ACC112 (cell line): Measurements from ENCODE around the gene ENDOU.

ENCODE experiments used
- H2AFZ ChIP-seq: fragments of 200-600 bp; sonication (generic); one replicate; pipeline ENCODE4 v1.6.0; 2017; ENCODE audit warnings: antibody characterized with exemption, low read length; ENCODE audit not compliant: unreplicated experiment
- H3K27ac ChIP-seq: fragments of 200-600 bp; sonication (generic); 2 replicates; pipeline ENCODE4 v1.5.1; 2014; ENCODE audit warnings: low read depth, mild to moderate bottlenecking, antibody characterized with exemption, low read length, moderate library complexity
- H3K27me3 ChIP-seq: fragments of 200-600 bp; sonication (generic); 2 replicates; pipeline ENCODE4 v1.6.1; 2014; ENCODE audit warnings: mild to moderate bottlenecking, antibody characterized with exemption, low read length, moderate library complexity, mixed read lengths; ENCODE audit not compliant: insufficient read depth
- H3K36me3 ChIP-seq: fragments of 200-600 bp; sonication (generic); 2 replicates; pipeline ENCODE4 v1.6.1; 2016; ENCODE audit warnings: mild to moderate bottlenecking, antibody characterized with exemption, low read length, moderate library complexity, mixed read lengths; ENCODE audit not compliant: insufficient read depth
- H3K4me1 ChIP-seq: fragments of 200-600 bp; sonication (generic); one replicate; pipeline ENCODE4 v1.6.1; 2016; ENCODE audit warnings: low read length, mixed read lengths; ENCODE audit not compliant: insufficient read depth, unreplicated experiment, control insufficient read depth
- H3K4me3 ChIP-seq: fragments of 200-600 bp; sonication (generic); 2 replicates; pipeline ENCODE4 v1.5.1; 2014; ENCODE audit warnings: mild to moderate bottlenecking, low read depth, low read length
- H3K79me2 ChIP-seq: fragments of 200-600 bp; sonication (generic); one replicate; pipeline ENCODE4 v1.6.0; 2016; ENCODE audit warnings: low read length; ENCODE audit not compliant: control insufficient read depth, unreplicated experiment, insufficient read depth

The ENDOU gene

DNA sequence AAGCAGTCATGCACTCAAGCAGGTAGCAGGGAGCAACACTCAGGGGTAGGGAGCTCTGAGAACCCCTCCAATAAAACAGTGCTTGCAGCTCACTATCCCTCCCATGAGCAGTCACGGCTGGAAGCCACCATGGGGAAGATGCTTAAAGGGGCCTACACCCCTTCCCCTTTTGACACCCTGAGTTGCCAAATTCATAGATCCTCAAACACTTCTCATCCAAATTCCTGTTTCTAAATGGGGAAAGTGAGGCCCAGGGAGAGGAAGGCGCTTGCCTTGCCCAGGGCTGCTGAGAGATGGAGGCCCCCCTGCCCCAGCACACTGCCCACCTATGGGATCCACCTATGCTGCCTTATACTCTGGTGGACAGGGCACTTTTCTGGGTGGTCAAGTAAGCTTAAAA lies 7.2 kb upstream of the ENDOU start:
- Histone ChIP-seq H3K79me2 (no peaks in the 10 kb centered on the region), H3K4me3 (no peak overlapping the region), H3K27me3 (no peaks in the 10 kb centered on the region), H2AFZ (no peak overlapping the region), H3K4me1 (peaks cover 17% of the 10 kb centered on the region), H3K27ac (no peak overlapping the region), H3K36me3 (no peaks in the 10 kb centered on the region)

DNA sequence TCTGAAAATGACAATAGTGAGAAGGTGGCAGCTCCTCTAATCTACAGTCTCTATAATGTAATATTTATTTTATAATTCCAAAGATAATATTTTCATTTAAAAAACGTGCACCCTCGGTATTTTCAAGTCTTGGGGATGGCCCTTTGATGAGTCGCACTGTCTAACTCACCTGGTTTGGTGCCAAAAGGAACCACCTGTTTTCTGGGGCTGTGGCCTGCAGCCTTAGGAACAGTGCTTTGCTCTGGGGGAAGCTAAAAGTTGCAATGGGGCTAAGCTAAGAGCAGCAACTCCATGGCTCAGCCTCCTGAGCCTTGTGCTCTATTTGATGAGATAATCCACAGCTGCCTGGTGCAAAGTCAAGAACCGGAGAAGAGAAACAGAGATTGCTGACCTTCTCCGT lies 6.4 kb upstream of the ENDOU start:
- Histone ChIP-seq H3K36me3 (no peaks in the 10 kb centered on the region), H3K4me3 (no peak overlapping the region), H3K79me2 (no peaks in the 10 kb centered on the region), H3K27ac (no peak overlapping the region), H3K27me3 (no peaks in the 10 kb centered on the region), H3K4me1 (peaks cover 10% of the 10 kb centered on the region), H2AFZ (no peak overlapping the region)

- H3K27ac ChIP-seq, result no peak overlapping the region
- H3K36me3 ChIP-seq, result no peaks in the 10 kb centered on the region
- no peaks in the 10 kb centered on the region for H3K79me2 ChIP-seq
- peaks cover 13% of the 10 kb centered on the region for H3K4me1 ChIP-seq
- H3K4me3 ChIP-seq, result no peak overlapping the region
- no peak overlapping the region for H2AFZ ChIP-seq
- H3K27me3 ChIP-seq, result no peaks in the 10 kb centered on the region
These were observed 5.1 kb upstream of the ENDOU start for GRCh38 chr12:47730341-47730744.

DNA sequence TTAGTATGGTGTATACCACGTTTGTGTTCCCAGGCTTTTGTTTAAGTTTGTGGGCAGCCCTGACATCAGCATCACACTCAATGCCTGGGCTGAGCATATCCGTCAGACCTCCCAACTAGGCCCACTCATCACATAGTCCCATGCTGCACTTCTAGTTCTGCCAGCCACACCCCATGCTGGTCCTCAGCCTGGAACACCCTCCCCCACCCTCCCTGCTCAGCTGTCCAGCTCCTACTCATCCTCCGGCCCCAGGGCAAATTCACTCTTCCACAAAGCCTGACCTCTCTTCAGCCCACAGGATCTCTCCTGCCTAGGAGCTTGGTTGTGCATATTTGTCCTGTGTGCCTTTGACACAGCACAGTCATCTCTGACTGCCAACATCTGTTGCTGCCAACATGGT lies 3.9 kb upstream of the ENDOU start:
- Histone ChIP-seq H3K36me3 (no peaks in the 10 kb centered on the region), H3K4me1 (peaks cover 13% of the 10 kb centered on the region), H2AFZ (no peak overlapping the region), H3K4me3 (no peak overlapping the region), H3K79me2 (no peaks in the 10 kb centered on the region), H3K27ac (no peak overlapping the region), H3K27me3 (no peaks in the 10 kb centered on the region)

DNA sequence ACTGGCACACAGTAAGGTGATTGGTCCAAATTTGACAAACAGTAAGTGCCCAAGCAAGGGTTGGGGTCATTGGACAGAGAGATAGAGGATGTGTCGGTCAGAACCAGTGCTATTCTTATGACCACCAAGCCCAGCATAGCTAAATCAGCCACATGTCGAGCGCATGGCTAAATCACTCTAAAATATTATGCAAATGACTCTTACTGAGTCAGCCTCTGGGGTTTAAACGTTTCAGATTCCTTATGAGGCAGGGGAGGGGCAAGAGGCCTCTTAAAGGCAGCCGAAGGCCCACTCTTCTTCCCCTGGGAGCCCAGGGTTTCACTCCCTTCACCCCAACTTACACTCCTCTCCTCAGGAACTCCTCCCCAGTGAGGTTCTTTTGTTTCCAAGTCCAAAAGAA lies 603 bp upstream of the ENDOU start:
- Histone ChIP-seq H3K36me3 (no peaks in the 10 kb centered on the region), H3K27ac (no peak overlapping the region), H3K4me3 (no peak overlapping the region), H2AFZ (no peak overlapping the region), H3K79me2 (no peaks in the 10 kb centered on the region), H3K27me3 (no peaks in the 10 kb centered on the region), H3K4me1 (peaks cover 13% of the 10 kb centered on the region)

DNA sequence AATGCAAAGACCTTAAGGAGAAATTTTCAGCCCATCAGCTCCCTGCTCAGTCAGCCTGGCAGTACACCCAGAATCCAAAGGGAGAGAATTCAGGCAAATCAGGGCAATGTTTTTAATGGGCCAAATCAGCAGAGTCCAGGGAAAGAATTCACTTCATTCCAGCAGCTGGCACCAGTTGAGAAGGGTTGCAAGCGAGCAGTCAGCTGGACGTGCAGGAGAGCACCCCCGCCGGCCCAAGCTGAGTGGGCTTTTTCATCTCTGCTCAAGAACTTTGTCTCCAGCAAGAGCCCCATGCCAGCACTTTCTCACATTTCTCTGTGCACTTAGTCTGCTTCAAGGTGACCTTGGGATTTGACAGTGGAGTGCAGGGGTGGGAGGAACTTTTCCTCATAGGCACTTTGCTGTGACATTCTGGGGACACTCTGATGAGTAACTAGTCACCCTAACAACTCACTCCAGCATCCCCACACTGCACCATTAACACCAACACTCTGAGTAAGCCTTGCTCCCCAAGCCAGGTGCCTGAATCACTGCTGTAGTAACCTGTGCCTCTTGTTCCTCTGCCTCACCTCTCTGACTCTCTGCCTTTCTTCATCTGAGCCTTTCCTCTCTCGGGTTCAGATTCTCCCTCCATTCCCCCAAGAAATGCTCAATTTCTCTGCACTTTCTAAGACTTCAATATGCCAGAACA lies 2.2 kb downstream of the ENDOU start:
- Histone ChIP-seq H2AFZ (no peak overlapping the region), H3K4me3 (no peak overlapping the region), H3K27me3 (no peaks in the 10 kb centered on the region), H3K79me2 (no peaks in the 10 kb centered on the region), H3K4me1 (peaks cover 15% of the 10 kb centered on the region), H3K36me3 (no peaks in the 10 kb centered on the region), H3K27ac (no peak overlapping the region)

GRCh38 chr12:47722136-47722834 lies 3.0 kb downstream of the ENDOU start:
- Histone ChIP-seq H3K79me2 (no peaks in the 10 kb centered on the region), H3K36me3 (no peaks in the 10 kb centered on the region), H3K27me3 (no peaks in the 10 kb centered on the region), H2AFZ (no peak overlapping the region), H3K4me1 (peaks cover 21% of the 10 kb centered on the region), H3K4me3 (no peak overlapping the region), H3K27ac (no peak overlapping the region)

GRCh38 chr12:47721431-47721973 lies 3.8 kb downstream of the ENDOU start:
- H2AFZ ChIP-seq, result no peak overlapping the region
- no peak overlapping the region for H3K27ac ChIP-seq
- no peaks in the 10 kb centered on the region for H3K36me3 ChIP-seq
- peaks cover 19% of the 10 kb centered on the region for H3K4me1 ChIP-seq
- H3K27me3 ChIP-seq, result no peaks in the 10 kb centered on the region
- no peak overlapping the region for H3K4me3 ChIP-seq
- H3K79me2 ChIP-seq, result no peaks in the 10 kb centered on the region

DNA sequence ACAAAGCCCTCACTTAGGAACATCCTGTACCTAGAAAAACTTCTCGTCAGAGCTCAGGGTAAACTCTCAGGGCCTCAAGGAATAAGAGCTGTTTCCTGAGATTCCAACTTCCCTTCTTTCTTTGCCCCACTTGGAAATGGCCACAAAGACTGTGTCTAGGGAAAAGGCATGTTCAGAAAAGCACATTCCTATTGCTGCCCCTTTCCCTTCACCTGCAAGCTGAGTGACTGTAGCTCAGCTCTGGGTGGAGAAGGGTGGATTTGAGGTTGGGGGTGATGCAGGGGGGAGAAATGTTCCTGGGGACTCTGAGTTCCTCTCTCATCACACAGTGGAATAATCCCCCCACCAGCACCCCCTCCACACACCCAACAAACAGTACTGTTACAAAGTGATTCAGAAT lies 6.8 kb downstream of the ENDOU start:
- Histone ChIP-seq H3K4me3 (no peak overlapping the region), H3K36me3 (no peaks in the 10 kb centered on the region), H2AFZ (peak overlapping the region; percentile 57), H3K27ac (no peak overlapping the region), H3K27me3 (no peaks in the 10 kb centered on the region), H3K4me1 (peaks cover 7% of the 10 kb centered on the region), H3K79me2 (no peaks in the 10 kb centered on the region)

- H3K4me3 ChIP-seq, result no peak overlapping the region
- no peaks in the 10 kb centered on the region for H3K36me3 ChIP-seq
- H3K27ac ChIP-seq, result peak overlapping the region; percentile 50
- H3K4me1 ChIP-seq, result peaks cover 7% of the 10 kb centered on the region
- H2AFZ ChIP-seq, result peak overlapping the region; percentile 57
- no peaks in the 10 kb centered on the region for H3K27me3 ChIP-seq
- H3K79me2 ChIP-seq, result no peaks in the 10 kb centered on the region
These were observed 7.7 kb downstream of the ENDOU start for GRCh38 chr12:47717443-47718193.
